GM10847 (cell line): ENCODE measurements around the gene TFF1.

Source experiments
- POLR2A ChIP-seq: IDR thresholded peaks from 2 replicates; pipeline ENCODE4 v1.6.1; 2011; ENCODE audit not compliant: insufficient read length; ENCODE audit errors: extremely low read depth

Gene TFF1

GRCh38 chr21:42362198-42362597 is 4.1 kb downstream of the TFF1 start:
- no peak for TF ChIP-seq POLR2A

GRCh38 chr21:42361286-42361685 is 5.0 kb downstream of the TFF1 start:
- TF ChIP-seq POLR2A, result no peak

GRCh38 chr21:42360317-42360716 is 6.0 kb downstream of the TFF1 start:
- TF ChIP-seq POLR2A, result no peak

- no peak for TF ChIP-seq POLR2A
Measured at GRCh38 chr21:42358937-42359336, 7.4 kb downstream of the TFF1 start.

GRCh38 chr21:42358261-42358660 is 8.1 kb downstream of the TFF1 start:
- no peak for TF ChIP-seq POLR2A

- TF ChIP-seq POLR2A, result no peak
Measured at GRCh38 chr21:42357307-42357706, 9.0 kb downstream of the TFF1 start.

GRCh38 chr21:42356650-42357049 is 9.7 kb downstream of the TFF1 start:
- TF ChIP-seq POLR2A, result no peak

- TF ChIP-seq POLR2A, result no peak
Measured at GRCh38 chr21:42356046-42356445, 10.3 kb downstream of the TFF1 start.

GRCh38 chr21:42353623-42354022 is 12.7 kb downstream of the TFF1 start:
- no peak for TF ChIP-seq POLR2A

- no peak for TF ChIP-seq POLR2A
Measured at GRCh38 chr21:42352441-42353095, 13.8 kb downstream of the TFF1 start.

- no peak for TF ChIP-seq POLR2A
Measured at GRCh38 chr21:42351626-42352440, 14.5 kb downstream of the TFF1 start.

- TF ChIP-seq POLR2A, result no peak
Measured at GRCh38 chr21:42350927-42351426, 15.4 kb downstream of the TFF1 start, which contains the start of gene TFF2. TFF2 (minus strand) TSS chr21:42350994; CDS start chr21:42350957, 37 bp downstream.

GRCh38 chr21:42350318-42350910 is 15.9 kb downstream of the TFF1 start:
- no peak for TF ChIP-seq POLR2A

- no peak for TF ChIP-seq POLR2A
Measured at GRCh38 chr21:42349420-42350317, 16.7 kb downstream of the TFF1 start.

- TF ChIP-seq POLR2A, result no peak
Measured at GRCh38 chr21:42348762-42349161, 17.6 kb downstream of the TFF1 start.
